ENCODE data around the gene NIPSNAP3A.

- no peak for TF ChIP-seq EZH2 (IDR thresholded peaks at IDR 0.05; ENCODE audit: insufficient read depth, poor library complexity, severe bottlenecking)
- no peak for TF ChIP-seq EZH2phosphoT487 (IDR thresholded peaks at IDR 0.05; ENCODE audit: insufficient read depth, low read depth)
These were observed 27.5 kb downstream of the NIPSNAP3A start for GRCh38 chr9:104774831-104775573.

Measured in GM23248 (cell line).